T-helper 1 cell treated with Interleukin-12 subunit alpha and Interleukin-12 subunit beta and Interleukin-4 antibody, amounts not matched to agents 30 μg/mL and 1 μg/mL, for 36 hours (primary cell): ENCODE data around the gene GTF3C2.

Experiments
- H3K27ac Mint-ChIP-seq: one replicate; pipeline ENCODE4 v1.8.0; 2021; ENCODE audit warnings: mild to moderate bottlenecking, mixed read lengths
- H3K27me3 Mint-ChIP-seq: one replicate; pipeline ENCODE4 v1.8.0; 2021; ENCODE audit warnings: low read depth, mixed read lengths
- H3K36me3 Mint-ChIP-seq: one replicate; pipeline ENCODE4 v1.8.0; 2021; ENCODE audit warnings: low read depth, mixed read lengths
- H3K4me1 Mint-ChIP-seq: one replicate; pipeline ENCODE4 v1.8.0; 2021; ENCODE audit warnings: low read depth, mixed read lengths
- H3K4me3 Mint-ChIP-seq: one replicate; pipeline ENCODE4 v1.8.0; 2021; ENCODE audit warnings: mild to moderate bottlenecking, moderate library complexity, mixed read lengths
- H3K9me3 Mint-ChIP-seq: one replicate; pipeline ENCODE4 v1.8.0; 2021; ENCODE audit warnings: mixed read lengths

Gene GTF3C2, protein sequence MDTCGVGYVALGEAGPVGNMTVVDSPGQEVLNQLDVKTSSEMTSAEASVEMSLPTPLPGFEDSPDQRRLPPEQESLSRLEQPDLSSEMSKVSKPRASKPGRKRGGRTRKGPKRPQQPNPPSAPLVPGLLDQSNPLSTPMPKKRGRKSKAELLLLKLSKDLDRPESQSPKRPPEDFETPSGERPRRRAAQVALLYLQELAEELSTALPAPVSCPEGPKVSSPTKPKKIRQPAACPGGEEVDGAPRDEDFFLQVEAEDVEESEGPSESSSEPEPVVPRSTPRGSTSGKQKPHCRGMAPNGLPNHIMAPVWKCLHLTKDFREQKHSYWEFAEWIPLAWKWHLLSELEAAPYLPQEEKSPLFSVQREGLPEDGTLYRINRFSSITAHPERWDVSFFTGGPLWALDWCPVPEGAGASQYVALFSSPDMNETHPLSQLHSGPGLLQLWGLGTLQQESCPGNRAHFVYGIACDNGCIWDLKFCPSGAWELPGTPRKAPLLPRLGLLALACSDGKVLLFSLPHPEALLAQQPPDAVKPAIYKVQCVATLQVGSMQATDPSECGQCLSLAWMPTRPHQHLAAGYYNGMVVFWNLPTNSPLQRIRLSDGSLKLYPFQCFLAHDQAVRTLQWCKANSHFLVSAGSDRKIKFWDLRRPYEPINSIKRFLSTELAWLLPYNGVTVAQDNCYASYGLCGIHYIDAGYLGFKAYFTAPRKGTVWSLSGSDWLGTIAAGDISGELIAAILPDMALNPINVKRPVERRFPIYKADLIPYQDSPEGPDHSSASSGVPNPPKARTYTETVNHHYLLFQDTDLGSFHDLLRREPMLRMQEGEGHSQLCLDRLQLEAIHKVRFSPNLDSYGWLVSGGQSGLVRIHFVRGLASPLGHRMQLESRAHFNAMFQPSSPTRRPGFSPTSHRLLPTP

DNA sequence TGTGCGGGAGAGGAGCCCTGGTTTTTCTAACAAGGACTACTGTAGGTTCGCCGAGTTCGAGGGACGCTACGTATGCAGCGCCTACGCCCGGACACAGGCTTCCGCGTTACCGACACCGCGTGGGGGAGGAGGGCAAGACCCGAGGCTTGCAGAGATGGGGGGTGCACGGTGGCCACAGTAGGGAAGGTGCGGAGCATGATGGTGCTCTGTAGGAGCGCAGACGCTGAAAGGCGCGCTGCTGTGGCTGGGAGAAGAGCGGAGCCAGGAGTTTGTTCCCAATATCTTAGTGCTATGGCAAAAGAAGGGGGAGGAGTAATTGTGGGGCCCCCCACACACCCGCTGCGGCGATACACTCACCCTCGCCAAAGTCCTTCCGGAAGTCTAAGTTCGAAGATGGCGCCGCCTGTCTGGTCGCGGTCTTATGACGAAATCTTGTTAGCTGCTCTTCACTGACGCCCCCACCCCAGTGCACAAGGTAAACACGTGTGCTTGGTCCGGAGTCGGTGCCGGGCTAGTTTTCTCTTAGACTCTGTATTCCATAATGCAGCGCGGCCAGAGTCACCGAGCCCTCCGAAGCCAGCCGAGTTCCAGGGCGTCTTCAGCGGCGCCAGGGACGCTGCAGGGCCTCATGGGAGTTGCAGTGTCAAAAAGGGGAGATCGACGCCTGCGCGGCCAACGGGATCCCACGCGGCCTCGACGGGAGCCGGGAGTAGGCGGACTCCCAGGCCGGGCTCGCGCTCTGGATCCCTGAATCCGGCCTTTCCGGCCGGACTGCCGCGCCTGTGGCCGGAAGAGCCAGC lies at the start of gene GTF3C2:
Gene GTF3C2, minus strand, starts transcription at position 383 of the 800 bp plus-strand sequence. CDS start 13,210 bp downstream, outside the sequence.
- Mint-ChIP-seq H3K4me3 (peak within 1 kb of the TSS; percentile 95), H3K4me1 (peaks cover 29% of the 10 kb centered on the region), H3K27me3 (no peaks in the 10 kb centered on the region), H3K9me3 (no peaks in the 10 kb centered on the region), H3K27ac (peak within 1 kb of the TSS; percentile 97), H3K36me3 (peaks cover 1% of the 10 kb centered on the region)

DNA sequence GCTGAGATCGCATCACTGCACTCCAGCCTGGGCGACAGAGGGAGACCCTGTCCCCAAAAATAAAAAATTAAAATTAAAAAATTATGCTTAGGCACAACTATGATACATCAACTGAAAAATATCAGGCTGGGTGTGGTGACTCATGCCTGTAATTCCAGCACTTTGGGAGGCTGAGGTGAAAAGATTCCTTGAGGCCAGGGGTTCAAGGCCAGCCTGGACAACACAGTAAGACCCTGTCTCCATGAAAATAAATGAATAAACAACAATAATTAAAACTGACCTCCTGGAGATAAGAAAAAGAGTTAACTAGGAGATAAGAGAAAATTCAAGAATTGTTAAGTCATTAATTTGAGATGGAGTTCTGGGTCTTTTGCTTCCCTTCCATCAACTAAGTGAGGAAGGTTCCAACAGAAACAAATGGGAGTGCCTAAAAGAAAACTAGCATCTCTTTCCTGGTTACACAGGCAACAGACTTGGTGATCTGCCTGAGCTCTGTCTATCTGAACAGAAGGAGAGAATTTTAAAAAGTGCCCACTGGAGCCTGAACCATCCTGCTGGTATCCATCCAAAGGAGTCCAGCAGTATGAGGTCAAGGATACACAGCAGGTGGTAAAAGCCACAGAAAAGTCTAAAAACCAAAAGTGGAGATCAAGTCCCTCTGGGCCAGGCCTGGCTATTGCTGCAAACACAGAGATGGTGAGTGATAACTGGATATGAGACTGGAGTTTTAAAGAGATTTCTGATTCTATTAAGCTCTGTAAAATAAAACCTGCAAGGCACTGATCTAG lies 44.0 kb upstream of the GTF3C2 start:
- peaks cover 17% of the 10 kb centered on the region for H3K4me1 Mint-ChIP-seq
- H3K27ac Mint-ChIP-seq: peak overlapping the region; percentile 68
- H3K36me3 Mint-ChIP-seq: peaks cover 9% of the 10 kb centered on the region
- H3K4me3 Mint-ChIP-seq: no peak overlapping the region
- H3K27me3 Mint-ChIP-seq: no peaks in the 10 kb centered on the region
- no peaks in the 10 kb centered on the region for H3K9me3 Mint-ChIP-seq

DNA sequence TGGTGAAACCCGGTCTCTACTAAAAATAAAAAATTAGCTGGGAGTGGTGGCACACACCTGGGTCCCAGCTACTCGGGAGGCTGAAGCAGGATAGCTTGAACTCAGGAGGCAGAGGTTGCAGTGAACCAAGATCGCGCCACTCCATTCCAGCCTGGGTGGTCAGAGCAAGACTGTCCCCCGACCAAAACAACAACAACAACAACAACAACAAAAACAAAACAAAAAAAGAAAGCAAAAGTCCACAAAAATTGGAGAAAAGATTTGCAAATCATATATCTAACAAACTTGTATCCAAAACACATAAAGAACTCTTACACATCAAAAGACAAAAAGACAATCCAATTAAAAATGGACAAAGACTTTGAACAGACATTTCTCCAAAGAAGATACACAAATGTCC lies 42.4 kb upstream of the GTF3C2 start:
- Mint-ChIP-seq H3K4me3 (no peak overlapping the region), H3K27ac (no peak overlapping the region), H3K9me3 (no peaks in the 10 kb centered on the region), H3K27me3 (no peaks in the 10 kb centered on the region), H3K4me1 (peaks cover 20% of the 10 kb centered on the region), H3K36me3 (peaks cover 9% of the 10 kb centered on the region)

DNA sequence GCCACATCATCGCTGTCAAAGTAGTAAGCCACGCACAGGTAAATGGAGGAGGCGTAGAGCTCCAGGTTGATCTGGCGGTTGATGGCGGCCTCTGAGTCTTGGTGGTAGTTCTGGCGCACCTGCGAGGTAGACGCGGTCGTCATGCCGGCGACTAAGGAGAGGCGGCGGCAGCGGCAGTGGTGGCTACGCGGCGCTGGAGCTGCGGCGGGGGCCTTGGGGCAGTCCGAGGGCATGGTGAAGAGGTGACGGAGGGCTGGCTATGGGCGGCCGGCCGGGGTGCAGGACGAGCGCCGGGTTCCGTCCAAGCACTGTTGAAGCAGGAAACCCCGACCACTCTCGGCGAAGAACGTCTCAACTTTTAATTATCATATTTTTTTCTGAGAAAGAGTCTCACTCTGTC lies 36.7 kb upstream of the GTF3C2 start:
- Mint-ChIP-seq H3K27me3 (no peaks in the 10 kb centered on the region), H3K9me3 (no peaks in the 10 kb centered on the region), H3K4me3 (no peak overlapping the region), H3K36me3 (peaks cover 18% of the 10 kb centered on the region), H3K4me1 (peaks cover 20% of the 10 kb centered on the region), H3K27ac (no peak overlapping the region)

DNA sequence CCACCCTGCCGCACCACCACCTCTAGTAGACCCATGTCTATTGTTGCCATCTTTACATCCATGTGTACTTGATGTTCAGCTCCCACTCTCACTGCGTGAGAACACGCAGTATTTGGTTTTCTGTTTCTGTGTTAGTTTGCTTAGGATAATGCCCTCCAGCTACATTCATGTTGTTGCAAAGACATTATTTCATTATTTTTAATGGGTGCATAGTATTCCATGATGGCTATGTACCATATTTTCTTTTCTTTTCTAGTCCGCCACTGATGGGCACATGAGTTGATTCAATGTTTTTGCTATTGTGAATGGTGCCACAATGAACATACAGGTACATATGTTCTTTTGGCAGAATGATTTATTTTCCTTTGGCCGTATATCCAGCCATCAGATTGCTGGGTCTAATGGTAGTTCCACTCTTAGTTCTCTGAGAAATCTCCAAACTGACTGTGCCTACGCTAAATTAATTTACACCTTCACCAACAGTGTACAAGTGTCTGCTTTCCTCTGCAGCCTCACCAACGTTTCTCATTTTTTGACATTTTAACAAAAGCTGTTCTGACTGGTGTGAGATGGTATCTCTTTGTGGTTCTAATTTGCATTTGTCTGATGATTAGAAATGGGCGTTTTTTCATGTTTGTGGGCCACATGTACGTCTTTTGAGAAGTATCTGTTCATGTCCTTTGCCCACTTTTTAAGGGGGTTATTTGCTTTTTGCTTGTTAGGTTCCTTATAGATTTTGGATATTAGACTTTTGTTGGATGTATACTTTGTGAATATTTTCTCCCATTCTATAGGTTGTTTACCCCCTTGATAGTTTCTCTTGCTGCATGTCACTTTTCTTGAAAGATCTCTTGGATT lies 34.5 kb upstream of the GTF3C2 start:
- H3K4me1 Mint-ChIP-seq: peaks cover 19% of the 10 kb centered on the region
- peak overlapping the region; percentile 58 for H3K27ac Mint-ChIP-seq
- no peak overlapping the region for H3K4me3 Mint-ChIP-seq
- no peaks in the 10 kb centered on the region for H3K27me3 Mint-ChIP-seq
- H3K9me3 Mint-ChIP-seq: no peaks in the 10 kb centered on the region
- peaks cover 19% of the 10 kb centered on the region for H3K36me3 Mint-ChIP-seq

DNA sequence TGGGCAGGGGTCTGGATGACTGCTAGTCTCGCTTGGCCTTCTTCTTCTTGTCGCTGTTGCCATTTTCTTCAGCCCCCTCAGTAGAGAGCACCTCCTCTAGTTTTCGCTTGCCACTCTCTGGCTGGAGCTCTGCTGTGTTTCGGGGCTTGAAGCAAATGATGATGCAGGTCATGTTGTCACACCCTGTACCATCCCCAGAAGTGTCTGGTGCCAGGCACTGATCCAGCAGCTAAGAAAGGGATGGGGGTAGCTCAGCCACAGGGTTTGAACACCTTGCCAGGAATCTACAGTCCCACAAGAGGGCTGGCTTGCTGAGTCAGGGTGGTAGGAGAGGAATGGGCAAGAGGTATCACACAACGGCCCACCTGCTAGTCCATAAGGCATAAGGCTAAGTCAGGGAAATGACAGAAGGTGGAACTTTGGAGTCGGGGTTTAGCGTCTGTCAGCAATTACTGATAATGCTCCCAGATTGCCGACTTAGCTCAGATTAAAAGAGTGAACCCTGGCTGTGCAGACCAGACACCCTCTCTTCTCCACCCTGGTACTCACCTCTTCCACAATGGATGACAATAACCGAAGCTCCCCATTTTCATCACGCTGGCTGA lies 25.1 kb upstream of the GTF3C2 start:
- H3K9me3 Mint-ChIP-seq: no peaks in the 10 kb centered on the region
- H3K4me1 Mint-ChIP-seq: peaks cover 28% of the 10 kb centered on the region
- H3K27ac Mint-ChIP-seq: peak overlapping the region; percentile 92
- H3K4me3 Mint-ChIP-seq: peak overlapping the region; percentile 87
- no peaks in the 10 kb centered on the region for H3K27me3 Mint-ChIP-seq
- peaks cover 48% of the 10 kb centered on the region for H3K36me3 Mint-ChIP-seq

DNA sequence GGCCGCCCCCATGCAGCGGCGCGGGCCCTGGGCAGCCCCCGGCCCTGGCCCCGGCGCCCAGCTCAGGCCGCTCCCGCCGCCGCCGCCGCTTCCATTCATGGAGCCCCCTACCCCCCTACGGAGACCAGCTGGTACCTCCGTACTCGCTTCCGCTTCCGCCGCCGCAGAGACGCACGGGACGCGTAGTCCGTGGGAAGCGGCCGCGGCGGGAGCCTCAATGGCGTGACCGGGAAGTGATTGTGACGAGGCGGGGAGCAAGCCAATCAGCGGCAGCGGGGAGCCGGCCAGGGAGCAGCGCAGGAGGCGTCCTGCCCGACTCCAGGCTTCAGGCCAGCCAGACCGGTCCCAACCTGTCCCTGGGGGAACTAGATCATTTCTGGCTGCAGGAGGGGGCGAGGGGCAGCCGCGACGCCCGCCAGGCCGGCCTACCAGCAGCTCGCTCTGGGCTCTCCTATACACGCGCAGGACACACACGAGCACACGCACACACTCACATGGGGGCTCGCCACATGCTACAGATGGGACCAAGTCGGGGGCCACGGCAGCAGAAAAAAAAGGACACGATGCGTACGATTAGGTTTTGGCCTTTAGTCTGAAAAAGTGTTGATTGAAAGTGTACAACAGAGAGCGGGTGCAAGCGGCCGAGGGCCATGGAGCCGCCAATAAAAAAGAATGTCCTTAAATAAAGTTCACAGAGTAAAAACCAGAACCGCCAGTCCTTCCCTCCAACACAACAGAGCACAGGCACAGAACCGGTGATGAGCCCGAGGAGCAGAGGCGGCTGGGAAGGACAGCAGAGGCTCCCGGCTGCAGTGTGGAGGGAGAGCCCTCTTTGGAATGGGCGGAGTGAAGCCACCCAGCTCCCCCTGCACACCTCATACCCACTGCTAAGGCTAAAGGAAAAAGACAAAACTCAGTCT lies 24.3 kb upstream of the GTF3C2 start, which contains the start of gene ZNF513:
Gene ZNF513, minus strand, starts transcription at position 109 of the 920 bp plus-strand sequence. CDS start 208 bp downstream, outside the sequence.
- no peaks in the 10 kb centered on the region for H3K9me3 Mint-ChIP-seq
- peaks cover 29% of the 10 kb centered on the region for H3K4me1 Mint-ChIP-seq
- peak within 1 kb of the TSS; percentile 94 for H3K27ac Mint-ChIP-seq
- H3K27me3 Mint-ChIP-seq: no peaks in the 10 kb centered on the region
- peaks cover 55% of the 10 kb centered on the region for H3K36me3 Mint-ChIP-seq
- peak within 1 kb of the TSS; percentile 87 for H3K4me3 Mint-ChIP-seq

DNA sequence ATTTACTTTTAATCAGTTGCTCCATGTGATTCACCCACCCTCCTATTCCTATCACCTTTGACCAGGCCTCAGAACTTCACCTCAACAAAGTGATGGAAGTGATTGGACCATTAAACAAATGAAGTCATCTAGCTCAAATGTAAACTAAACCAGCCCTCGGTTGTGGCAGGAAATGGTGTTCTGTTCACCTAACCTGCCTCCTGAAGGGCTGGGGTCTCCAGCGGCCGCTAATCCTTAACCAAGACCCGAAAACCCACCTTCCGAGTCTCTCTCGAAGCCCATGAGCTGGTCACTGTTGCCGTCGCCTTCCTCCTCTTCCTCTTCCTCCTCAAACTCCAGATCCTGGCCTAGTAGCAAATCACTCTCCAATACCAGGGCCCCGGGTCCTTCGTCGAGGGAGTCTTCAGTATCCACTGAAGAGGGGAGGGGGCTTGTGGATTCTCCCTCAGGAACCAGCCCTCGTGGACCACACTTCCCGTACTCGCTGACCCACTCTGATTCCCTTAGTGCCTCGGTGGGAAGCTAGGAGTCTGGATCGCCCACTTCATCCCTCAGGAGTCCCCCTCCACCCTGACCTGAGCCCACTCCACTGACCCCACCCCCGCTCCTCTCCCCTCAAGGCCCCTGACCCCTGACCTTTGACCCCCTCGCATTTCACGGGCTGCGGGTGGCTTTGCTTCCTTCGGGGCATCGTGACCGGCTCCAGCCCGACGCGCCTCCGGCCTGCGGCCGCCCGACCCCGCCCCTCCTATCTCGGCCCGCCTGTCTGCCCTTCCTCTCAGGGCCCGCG lies 23.5 kb upstream of the GTF3C2 start:
- Mint-ChIP-seq H3K4me3 (peak overlapping the region; percentile 87), H3K27me3 (no peaks in the 10 kb centered on the region), H3K36me3 (peaks cover 56% of the 10 kb centered on the region), H3K9me3 (no peaks in the 10 kb centered on the region), H3K27ac (peak overlapping the region; percentile 94), H3K4me1 (peaks cover 28% of the 10 kb centered on the region)

DNA sequence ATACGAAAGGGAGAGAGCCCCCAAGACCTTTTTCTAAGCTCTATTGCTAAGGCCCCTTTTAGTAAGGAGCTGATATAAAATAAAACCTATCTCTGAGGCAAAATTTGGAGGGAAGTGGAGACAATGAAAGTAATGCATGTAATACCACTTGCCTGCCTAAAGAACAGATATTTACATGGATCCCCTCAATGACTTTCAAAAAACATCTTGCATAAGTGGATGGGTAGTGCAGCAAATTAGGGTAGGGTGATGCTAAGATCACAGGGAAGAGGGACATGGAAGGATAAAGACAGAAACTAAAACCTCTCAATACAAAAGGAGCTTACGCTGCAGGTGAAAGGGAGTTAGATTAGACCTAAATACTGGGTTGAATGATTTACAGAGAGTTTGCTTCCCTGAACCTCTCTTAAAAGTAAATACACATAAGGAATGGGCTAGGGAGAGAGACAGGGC lies 22.8 kb upstream of the GTF3C2 start:
- peak overlapping the region; percentile 94 for H3K27ac Mint-ChIP-seq

DNA sequence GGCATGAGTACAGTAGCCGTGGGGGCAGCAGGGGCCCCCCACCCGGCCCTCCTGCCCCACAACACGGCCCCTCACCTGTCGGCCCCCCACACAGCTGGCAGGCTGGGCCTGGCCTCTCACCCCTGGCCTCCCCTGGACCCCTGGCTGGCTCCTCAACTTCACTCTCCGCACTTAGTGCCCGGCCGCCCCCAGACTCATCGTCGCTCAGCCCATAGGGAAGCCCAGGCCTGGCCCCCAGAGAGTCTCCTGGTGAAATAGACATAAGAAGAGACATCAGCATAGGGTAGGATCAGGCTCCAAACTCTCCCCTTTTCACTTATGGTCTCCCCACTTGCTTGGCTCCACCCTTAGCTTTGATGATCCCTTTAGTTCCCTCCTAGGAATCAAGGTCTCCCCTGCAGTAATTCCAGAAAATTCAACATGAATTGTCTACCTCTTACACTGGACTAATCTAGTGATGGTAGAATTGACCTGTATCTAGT lies 22.3 kb upstream of the GTF3C2 start:
- Mint-ChIP-seq H3K27me3 (no peaks in the 10 kb centered on the region), H3K4me1 (peaks cover 32% of the 10 kb centered on the region), H3K36me3 (peaks cover 56% of the 10 kb centered on the region)

More for the DNA sequence above, 22.8 kb upstream of the GTF3C2 start:
- H3K36me3 Mint-ChIP-seq: peaks cover 57% of the 10 kb centered on the region
- H3K27me3 Mint-ChIP-seq: no peaks in the 10 kb centered on the region
- peak overlapping the region; percentile 87 for H3K4me3 Mint-ChIP-seq
- H3K4me1 Mint-ChIP-seq: peaks cover 32% of the 10 kb centered on the region
- no peaks in the 10 kb centered on the region for H3K9me3 Mint-ChIP-seq

More for the DNA sequence above, 22.3 kb upstream of the GTF3C2 start:
- H3K27ac Mint-ChIP-seq: peak overlapping the region; percentile 94
- no peaks in the 10 kb centered on the region for H3K9me3 Mint-ChIP-seq
- H3K4me3 Mint-ChIP-seq: peak overlapping the region; percentile 87
